Stimulated activated CD4-positive, alpha-beta T cell treated with anti-CD3 and anti-CD28 coated beads, Interleukin-4, amount 100 ng/mL, for 48 hours (primary cell): Measurements from ENCODE around the gene ZNF224.

Source experiments
- DNase-seq, 2 donors: peaks; one replicate each; pipeline ENCODE4 v3.0.0-alpha.2; 2020; ENCODE audit warnings: low read depth in 2 of 2

Gene ZNF224

GRCh38 chr19:44131955-44132354, 37.8 kb downstream of the ZNF224 start:
- DNase-seq = no peak

DNA sequence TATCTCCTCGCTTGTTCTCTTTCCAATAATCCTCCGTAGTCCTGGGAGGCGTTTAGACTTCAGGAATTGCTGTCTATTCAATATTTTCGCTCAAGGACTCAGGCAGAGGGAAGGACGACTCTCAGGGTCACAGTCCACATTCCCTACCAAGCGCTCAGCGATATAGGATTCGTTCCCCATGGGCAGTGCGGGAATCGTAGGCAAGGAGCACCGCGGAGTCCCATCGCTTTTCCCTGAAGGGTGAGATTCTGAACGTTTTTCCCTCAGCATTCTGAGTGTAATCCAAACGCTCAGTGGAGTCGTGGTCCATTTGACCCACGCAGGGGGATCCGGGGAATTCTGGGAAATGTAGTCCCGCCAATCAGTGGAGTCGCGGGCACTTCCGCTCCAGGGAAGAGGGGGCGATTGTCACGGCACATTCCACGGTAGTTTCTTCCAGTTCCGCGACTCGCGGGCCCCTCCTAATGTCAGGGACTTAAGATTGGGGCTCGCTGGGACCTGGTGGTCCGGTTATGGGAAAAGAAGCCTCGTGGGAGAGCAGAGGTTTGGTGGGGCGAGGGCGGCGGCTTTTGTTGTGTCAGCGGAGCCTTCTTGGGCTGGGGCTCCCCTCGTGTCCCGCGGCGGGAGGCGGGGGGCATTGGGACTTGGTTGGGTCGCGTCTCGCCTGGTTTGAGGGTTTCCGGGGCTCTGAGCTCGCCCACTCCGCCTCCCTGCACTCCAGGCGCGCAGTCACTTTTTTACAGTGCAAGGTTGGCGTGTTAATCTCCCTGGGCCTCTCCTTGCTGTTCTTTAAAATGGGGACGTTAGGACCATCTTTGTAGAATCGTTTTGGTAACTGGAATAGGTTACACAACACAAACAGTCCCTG, 47.3 kb downstream of the ZNF224 start, which contains the start of gene ZNF234:
Gene ZNF234 (plus strand): TSS at position 364 of the 868 bp plus-strand sequence. CDS start 3,079 bp downstream, outside the sequence.
- DNase-seq = peak; percentile 55 to 62

- no peak for DNase-seq
Measured at GRCh38 chr19:44142059-44142433, 47.9 kb downstream of the ZNF224 start.

- DNase-seq = no peak
Measured at GRCh38 chr19:44149776-44150175, 55.6 kb downstream of the ZNF224 start.

DNA sequence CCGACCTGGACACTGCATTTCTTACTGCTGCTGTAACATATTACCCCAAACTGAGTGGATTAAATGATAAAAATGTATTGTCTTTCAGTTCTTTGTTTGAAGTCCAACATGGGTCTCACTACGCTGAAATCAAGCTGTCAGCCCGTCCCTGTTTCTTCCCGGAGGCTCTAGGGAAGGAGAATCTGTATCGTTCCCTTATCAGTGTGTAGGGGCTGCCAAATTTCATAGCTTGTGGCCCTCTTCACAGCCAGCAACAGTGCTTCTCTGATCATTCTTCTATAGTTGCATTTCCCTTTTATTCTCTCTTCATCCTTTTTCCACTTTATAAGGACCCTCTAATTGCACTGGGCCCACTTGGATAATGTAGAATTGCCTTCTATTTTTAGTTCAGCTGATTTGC, 57.3 kb downstream of the ZNF224 start:
- DNase-seq = no peak

GRCh38 chr19:44156475-44156874, 62.3 kb downstream of the ZNF224 start:
- DNase-seq = no peak
